Motor neuron (in vitro differentiated cells): ENCODE measurements around the gene ANKRD52. TPM values are rescaled to one million over a fixed set of nuclear protein-coding genes. Genes with fewer than 3 reads are reported as not detected.
"Not testable (repeated sequence)": the region's sequence is repeated elsewhere in the genome, so short reads cannot be mapped to it uniquely, and the experiment has no call there.

Experiments used
- ATAC-seq, 8 experiments: fragments of 200-7000 bp; cut with Tn5 transposase; replicated peaks in 6 of 8; 2 replicates each; pipeline ENCODE4 v1.8.0; 2021; ENCODE audit warnings: mild to moderate bottlenecking in 8 of 8, moderate library complexity in 8 of 8
- H3K27ac ChIP-seq, 2 donors: fragments of 250-450 bp; sonication (Bioruptor Pico); 2 replicates each; pipeline ENCODE4 v1.9.0; 2021; ENCODE audit warnings: antibody characterized with exemption in 2 of 2, mild to moderate bottlenecking in 2 of 2, moderate library complexity in 1 of 2
- H3K4me1 ChIP-seq, 2 donors: fragments of 250-450 bp; sonication (Bioruptor Pico); replicated peaks in 1 of 2; 2 replicates each; pipeline ENCODE4 v1.6.1; 2021; ENCODE audit warnings: antibody characterized with exemption in 2 of 2, mild to moderate bottlenecking in 2 of 2, moderate library complexity in 1 of 2
- H3K4me3 ChIP-seq, 5 donors: fragments of 250-450 bp; sonication (Bioruptor Pico); 2 replicates each; pipeline ENCODE4 v1.9.0; 2021; ENCODE audit warnings: antibody characterized with exemption in 5 of 5, mild to moderate bottlenecking in 5 of 5, moderate library complexity in 4 of 5
- WGBS, 10 experiments: fragments of 450-650 bp; shearing (Covaris generic); methylation state at CpG; one replicate each; pipeline ENCODE4 v1.0.0; 2022; 5-methylcytosine and 5-hydroxymethylcytosine counted together
- in situ Hi-C, 9 experiments: fragments of 400-800 bp; cut with MboI; loops; one replicate each; pipeline ENCODE4 v1.15.0; 2021; ENCODE audit warnings: low sequenced_read_pairs in 9 of 9, low pct_unique_long_range_greater_than_20kb in 2 of 9; ENCODE audit not compliant: unreplicated experiment in 9 of 9
- total RNA-seq, 8 experiments: library from RNA; unstranded; fragments of 300-600 nt; gene quantifications; 2 replicates each; pipeline versions ENCODE4 v1.2.3 to v1.2.4, GENCODE V29; 2022

The ANKRD52 gene
- total RNA-seq, 8 experiments from 2014 or later: 5.3 to 30.7 (median 12.0) TPM

- 12 to 89% (median 52%) methylated on average over 4 to 11 of the region's 16 CpGs; no CpG with 5 or more reads in 5 of the 10 experiments for WGBS, 10 experiments
- Histone ChIP-seq H3K4me3 (peak overlapping the region; percentile 52 to 65 (median 60)), H3K27ac (peak overlapping the region; percentile 79 to 82)
- in situ Hi-C loops: loop anchor here in 1 of 9 experiments (25.0 kb wide), 1 partner anchor 104 kb away; the partner anchor contains the start of genes MYL6 and MYL6B
- not testable (repeated sequence) for ATAC-seq, H3K4me1 ChIP-seq
Observed at GRCh38 chr12:56266068-56266692, 8.0 kb upstream of the ANKRD52 start.

DNA sequence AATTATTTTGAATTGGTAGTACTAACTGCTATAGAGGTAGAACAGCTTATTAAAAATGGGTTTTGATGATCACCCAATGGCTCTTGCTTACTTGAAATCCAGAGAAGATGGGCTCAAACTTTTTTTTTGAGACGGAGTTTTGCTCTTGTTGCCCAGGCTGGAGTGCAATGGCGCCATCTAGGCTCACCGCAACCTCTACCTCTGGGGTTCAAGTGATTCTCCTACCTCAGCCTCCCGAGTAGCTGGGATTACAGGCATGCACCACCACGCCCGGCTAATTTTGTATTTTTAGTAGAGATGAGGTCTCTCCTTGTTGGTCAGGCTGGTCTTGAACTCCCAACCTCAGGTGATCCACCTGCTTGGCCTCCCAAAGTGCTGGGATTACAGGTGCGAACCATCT lies 4.8 kb upstream of the ANKRD52 start:
- WGBS, 10 experiments: 75 to 100% (median 93%) methylated on average over 1 to 5 of the region's 7 CpGs; no CpG with 5 or more reads in 3 of the 10 experiments
- not testable (repeated sequence) for H3K4me3 ChIP-seq, ATAC-seq, H3K27ac ChIP-seq
- in situ Hi-C loops: loop anchor here in 1 of 9 experiments (25.0 kb wide), 1 partner anchor 101 kb away; the partner anchor contains the start of genes MYL6 and MYL6B
- H3K4me1 ChIP-seq: peaks cover 4 to 12% of the 10 kb centered on the region in 2 donors

DNA sequence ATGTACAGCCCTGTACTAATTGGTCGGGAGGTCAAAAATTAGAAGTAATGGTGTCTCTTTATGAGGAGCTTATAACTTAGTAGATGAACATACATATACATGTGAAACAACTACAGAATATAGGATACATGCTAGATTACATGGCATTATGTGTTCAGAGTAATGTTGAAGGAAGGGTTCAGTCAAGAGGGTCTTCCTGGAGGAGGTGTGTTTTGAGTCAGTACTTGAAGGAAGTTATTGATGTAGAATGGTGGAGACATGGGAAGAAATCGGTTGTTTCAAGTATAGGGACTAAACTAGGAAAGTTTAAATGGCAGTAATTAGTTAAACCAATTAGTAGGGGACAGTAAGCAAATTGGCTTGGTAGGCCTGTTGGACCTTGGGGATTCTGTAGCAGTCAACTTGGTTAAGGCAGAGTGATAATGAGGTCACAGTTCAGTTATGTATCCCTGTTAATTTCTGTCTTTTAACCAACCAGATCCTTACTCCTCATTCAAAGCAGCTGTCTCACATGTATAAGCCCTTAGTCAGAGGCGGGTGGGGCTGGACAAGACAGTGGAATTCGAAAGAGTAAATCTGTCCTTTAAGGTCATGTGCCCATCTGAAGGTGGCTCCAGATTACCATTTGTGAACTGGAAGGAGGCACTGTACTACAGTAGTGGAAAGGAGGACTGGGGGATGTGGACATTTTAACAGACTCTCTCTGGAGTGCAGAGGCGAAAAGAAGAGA lies 3.5 kb upstream of the ANKRD52 start:
- H3K4me3 ChIP-seq: no peak overlapping the region
- 47 to 100% (median 87%) methylated on average over 1 to 4 of the region's 5 CpGs; no CpG with 5 or more reads in 2 of the 10 experiments for WGBS, 10 experiments
- H3K27ac ChIP-seq: no peak overlapping the region
- ATAC-seq: peak in 2 of 8 experiments; percentile 44 to 46
- H3K4me1 ChIP-seq: peaks cover 11 to 18% of the 10 kb centered on the region in 2 donors
- in situ Hi-C loops: loop anchor here in 1 of 9 experiments (25.0 kb wide), 1 partner anchor 99 kb away; the partner anchor contains the start of genes MYL6 and MYL6B

DNA sequence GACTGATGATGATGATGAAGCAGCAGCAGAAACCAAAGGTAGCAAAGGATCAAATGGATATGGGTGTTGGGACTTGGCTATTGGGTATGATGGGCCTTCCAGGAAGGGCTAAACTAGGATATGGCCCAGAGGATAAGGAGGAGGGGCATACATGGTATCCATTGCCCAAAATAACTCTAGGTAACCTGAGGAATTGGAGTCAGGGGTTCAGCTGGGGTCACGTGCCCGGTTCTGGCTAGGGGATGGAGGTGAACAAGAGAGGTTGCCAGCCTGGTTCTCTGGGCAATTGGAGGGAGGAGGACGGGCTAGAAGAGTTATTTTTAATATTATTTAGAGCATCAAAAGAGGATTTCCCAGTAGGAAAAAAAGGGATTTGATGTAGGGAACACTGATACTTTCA lies 2.7 kb upstream of the ANKRD52 start:
- Histone ChIP-seq H3K27ac (no peak overlapping the region), H3K4me1 (peaks cover 16 to 18% of the 10 kb centered on the region in 2 donors), H3K4me3 (no peak overlapping the region)
- in situ Hi-C loops: loop anchor here in 1 of 9 experiments (25.0 kb wide), 1 partner anchor 99 kb away; the partner anchor contains the start of genes MYL6 and MYL6B
- WGBS, 10 experiments: 75 to 90% (median 81%) methylated on average over 1 to 3 of the region's 3 CpGs; no CpG with 5 or more reads in 3 of the 10 experiments
- ATAC-seq: no peak

DNA sequence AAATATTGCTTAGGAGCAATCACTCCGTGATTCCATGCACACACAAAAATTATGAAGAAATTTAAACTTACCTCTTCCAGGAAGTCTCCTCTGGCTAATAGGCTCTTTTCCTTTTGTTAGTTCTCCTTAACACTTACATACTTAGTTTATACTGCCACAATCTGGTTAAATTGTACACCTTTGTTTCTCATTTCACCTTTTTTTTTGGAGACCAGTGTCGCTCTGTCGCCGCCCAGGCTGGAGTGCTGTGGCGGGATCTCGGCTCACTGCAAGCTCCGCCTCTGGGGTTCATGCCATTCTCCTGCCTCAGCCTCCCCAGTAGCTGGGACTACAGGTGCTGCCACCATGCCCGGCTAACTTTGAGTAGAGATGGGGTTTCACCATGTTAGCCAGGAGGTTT lies 2.2 kb upstream of the ANKRD52 start:
- H3K27ac ChIP-seq: no peak overlapping the region
- ATAC-seq: no peak
- in situ Hi-C loops: loop anchor here in 1 of 9 experiments (25.0 kb wide), 1 partner anchor 98 kb away; the partner anchor contains the start of genes MYL6 and MYL6B
- H3K4me1 ChIP-seq: peaks cover 16 to 18% of the 10 kb centered on the region in 2 donors
- WGBS, 10 experiments: 75 to 100% (median 96%) methylated on average over 1 to 6 of the region's 8 CpGs; no CpG with 5 or more reads in 2 of the 10 experiments
- no peak overlapping the region for H3K4me3 ChIP-seq

DNA sequence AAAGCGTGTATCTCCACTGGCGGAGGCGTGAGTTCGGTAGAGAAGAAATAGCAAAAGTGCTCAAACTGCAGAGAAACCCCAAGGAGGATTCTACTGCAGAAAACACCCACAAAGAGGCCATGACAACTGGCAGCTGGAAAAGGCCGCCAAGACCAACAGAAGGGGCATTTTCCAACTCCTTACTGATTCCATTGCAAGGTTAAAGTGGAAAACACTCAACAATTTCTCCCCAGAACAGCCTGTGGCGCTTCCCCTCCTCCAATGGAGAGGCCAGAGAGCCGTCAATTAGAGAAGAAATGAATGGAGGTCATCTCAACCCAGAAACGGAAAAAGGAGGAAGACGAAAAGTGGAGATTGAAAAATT lies 618 bp upstream of the ANKRD52 start:
- H3K4me3 ChIP-seq: peak overlapping the region; percentile 66 to 98 (median 87)
- WGBS, 10 experiments: 0 to 67% (median 31%) methylated on average over 1 to 8 of the region's 9 CpGs
- in situ Hi-C loops: loop anchor here in 1 of 9 experiments (25.0 kb wide), 1 partner anchor 97 kb away; the partner anchor contains the start of genes MYL6 and MYL6B
- peaks cover 16 to 18% of the 10 kb centered on the region in 2 donors for H3K4me1 ChIP-seq
- ATAC-seq: no peak
- peak overlapping the region; percentile 86 to 87 for H3K27ac ChIP-seq

DNA sequence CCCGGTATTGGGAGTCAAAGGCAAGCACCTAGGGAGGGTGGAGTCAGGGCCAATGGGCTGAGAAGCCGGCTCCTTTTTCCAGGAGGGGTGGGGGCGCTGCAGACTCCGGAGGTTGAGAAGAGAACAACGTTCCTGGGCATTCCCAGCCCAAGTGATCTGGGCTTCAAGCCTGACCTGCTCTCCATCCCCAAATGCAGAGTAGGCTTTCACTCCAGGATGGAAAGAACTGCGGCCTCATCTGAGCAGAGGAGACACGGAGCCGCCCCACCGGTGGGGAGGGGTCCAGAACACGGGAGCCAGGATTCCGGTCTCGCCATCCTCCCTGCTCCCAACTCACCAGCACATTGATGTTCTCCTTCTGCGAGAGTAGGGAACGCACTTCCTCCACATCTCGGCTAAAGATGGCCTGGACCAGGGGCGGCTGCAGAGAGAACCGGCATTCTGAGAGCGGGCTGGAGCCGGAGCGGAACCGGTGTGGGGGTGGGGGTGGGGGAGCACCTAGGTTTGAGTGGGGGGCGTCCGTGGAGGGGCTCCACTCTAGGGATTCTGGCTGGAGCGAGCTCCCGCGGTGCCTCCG lies 605 bp downstream of the ANKRD52 start:
- H3K4me3 ChIP-seq: peak overlapping the region; percentile 66 to 98 (median 87)
- in situ Hi-C loops: loop anchor here in 1 of 9 experiments (25.0 kb wide), 1 partner anchor 95 kb away; the partner anchor contains the start of genes MYL6 and MYL6B
- peak; percentile 5 to 36 (median 24) for ATAC-seq
- peaks cover 16 to 18% of the 10 kb centered on the region in 2 donors for H3K4me1 ChIP-seq
- H3K27ac ChIP-seq: peak overlapping the region; percentile 86 to 87
- WGBS, 10 experiments: 0% methylated on average over 1 to 4 of the region's 27 CpGs; no CpG with 5 or more reads in 7 of the 10 experiments

DNA sequence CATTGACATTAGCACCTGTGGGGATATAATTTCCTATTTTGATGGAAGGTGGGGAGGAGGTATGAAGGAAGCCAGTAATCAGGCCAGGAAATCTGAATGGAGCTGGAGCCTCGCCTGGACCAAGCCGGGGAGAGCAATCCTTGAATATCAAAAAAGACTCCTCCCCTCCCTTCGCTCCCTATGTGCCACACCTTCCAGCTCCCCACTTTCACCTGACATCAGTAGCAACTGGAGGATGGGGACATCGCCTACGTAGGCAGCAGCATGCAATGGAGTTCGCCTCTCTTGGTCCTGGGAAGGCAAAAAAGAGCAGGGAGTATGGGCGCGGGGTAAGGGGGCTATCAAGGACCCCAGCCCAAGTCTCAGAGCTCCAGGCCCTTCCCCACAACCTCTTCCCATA lies 1.1 kb downstream of the ANKRD52 start:
- WGBS, 10 experiments: 34 to 60% (median 43%) methylated on average over 1 to 7 of the region's 8 CpGs; no CpG with 5 or more reads in 3 of the 10 experiments
- no peak for ATAC-seq
- Histone ChIP-seq H3K4me1 (peaks cover 16 to 18% of the 10 kb centered on the region in 2 donors), H3K4me3 (peak overlapping the region; percentile 66 to 98 (median 87)), H3K27ac (peak overlapping the region in 1 of 2 donors; percentile 87)
- in situ Hi-C loops: loop anchor here in 1 of 9 experiments (25.0 kb wide), 1 partner anchor 95 kb away; the partner anchor contains the start of genes MYL6 and MYL6B

GRCh38 chr12:56256326-56256960 lies 1.7 kb downstream of the ANKRD52 start:
- in situ Hi-C loops: loop anchor here in 1 of 9 experiments (25.0 kb wide), 1 partner anchor 94 kb away; the partner anchor contains the start of genes MYL6 and MYL6B
- ATAC-seq: no peak
- WGBS, 10 experiments: 0 to 57% (median 30%) methylated on average over 1 to 2 of the region's 4 CpGs; no CpG with 5 or more reads in 5 of the 10 experiments
- Histone ChIP-seq H3K4me1 (peaks cover 16 to 18% of the 10 kb centered on the region in 2 donors), H3K27ac (no peak overlapping the region), H3K4me3 (peak overlapping the region in 2 of 5 donors; percentile 66 to 87)

DNA sequence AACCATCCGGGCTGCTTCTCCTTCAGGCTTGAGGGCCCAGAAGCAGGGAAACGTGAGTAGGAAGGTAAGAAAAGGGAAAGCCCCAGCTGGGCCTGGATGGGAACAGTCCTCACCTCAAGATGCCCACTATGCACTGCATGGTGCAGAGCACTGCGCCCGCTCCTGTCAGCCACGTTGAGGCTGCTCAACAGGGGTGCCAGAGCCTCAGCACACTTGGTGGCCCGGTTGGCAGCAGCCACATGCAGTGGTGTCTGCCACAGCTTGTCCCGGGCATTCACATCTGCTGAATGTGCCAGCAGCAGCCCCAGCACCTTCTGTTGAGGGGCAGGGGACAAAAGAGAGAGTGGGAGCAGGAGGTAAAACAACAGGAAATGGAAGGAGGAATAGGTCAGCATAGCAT lies 2.5 kb downstream of the ANKRD52 start:
- H3K4me1 ChIP-seq: peaks cover 16 to 18% of the 10 kb centered on the region in 2 donors
- no peak overlapping the region for H3K4me3 ChIP-seq
- in situ Hi-C loops: loop anchor here in 1 of 9 experiments (25.0 kb wide), 1 partner anchor 93 kb away; the partner anchor contains the start of genes MYL6 and MYL6B
- no peak overlapping the region for H3K27ac ChIP-seq
- WGBS, 10 experiments: 50 to 100% (median 84%) methylated on average over 1 to 3 of the region's 7 CpGs; no CpG with 5 or more reads in 6 of the 10 experiments
- no peak for ATAC-seq

DNA sequence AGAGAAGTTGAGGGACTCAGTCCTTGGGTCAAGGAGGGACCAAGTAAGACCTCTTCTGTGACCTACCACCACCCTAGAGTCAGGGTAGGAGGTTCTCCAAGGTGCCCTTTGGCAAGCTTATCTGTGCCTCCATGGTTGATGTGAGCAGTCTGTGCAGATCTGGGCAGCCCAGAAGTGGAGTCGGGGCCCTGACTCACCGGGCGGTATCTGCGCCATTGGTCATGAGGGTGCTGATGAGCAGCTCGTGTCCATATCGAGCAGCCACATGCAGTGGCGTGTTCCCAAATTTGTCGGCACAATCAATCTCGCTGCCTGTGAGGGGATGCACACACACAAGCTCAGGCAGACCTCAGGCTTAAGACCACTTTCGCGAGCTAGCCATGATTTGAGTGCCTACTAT lies 5.1 kb downstream of the ANKRD52 start:
- H3K27ac ChIP-seq: no peak overlapping the region

More for the DNA sequence above, 5.1 kb downstream of the ANKRD52 start:
- 81 to 98% (median 91%) methylated on average over 3 to 8 of the region's 11 CpGs; no CpG with 5 or more reads in 6 of the 10 experiments for WGBS, 10 experiments
- in situ Hi-C loops: loop anchor here in 1 of 9 experiments (25.0 kb wide), 1 partner anchor 91 kb away; the partner anchor contains the start of genes MYL6 and MYL6B
- H3K4me3 ChIP-seq: no peak overlapping the region
- ATAC-seq: no peak
- H3K4me1 ChIP-seq: peaks cover 11 to 12% of the 10 kb centered on the region in 2 donors
